Measurements from ENCODE around the gene SLC12A7. TPM values are rescaled to one million over a fixed set of nuclear protein-coding genes. Genes with fewer than 3 reads are reported as not detected.

The SLC12A7 gene
- total RNA-seq, 4 donors from 2014 or later = 87.2 to 182 (median 116) TPM

DNA sequence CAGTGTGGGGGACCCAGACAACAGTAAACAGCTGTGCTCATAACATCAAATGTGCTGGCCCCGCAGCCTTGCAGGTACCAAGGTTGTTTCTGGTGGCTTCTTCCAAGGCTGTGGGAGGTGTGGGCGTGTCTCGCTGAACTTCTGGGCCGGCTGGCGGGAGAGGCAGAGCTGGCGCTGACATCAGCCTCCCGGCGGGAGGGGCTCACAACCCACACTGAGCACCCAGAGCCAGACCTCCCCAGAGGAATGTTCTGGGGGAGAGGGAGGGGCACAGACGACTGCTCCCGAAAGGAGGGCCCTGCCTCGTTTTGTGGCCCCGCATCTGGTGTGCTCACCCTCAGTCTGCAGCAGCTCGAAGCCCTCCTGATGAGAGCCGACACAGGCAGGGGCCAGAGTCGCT, 6.9 kb upstream of the SLC12A7 start:
- peaks cover 0 to 26% (median 5%) of the 10 kb centered on the region in 4 donors for H3K4me1 ChIP-seq
- H3K27ac ChIP-seq = peak overlapping the region; percentile 25 to 82 (median 48)
- H3K36me3 ChIP-seq = no peaks in the 10 kb centered on the region
- H3K27me3 ChIP-seq = no peaks in the 10 kb centered on the region
- H3K4me3 ChIP-seq = peak overlapping the region in 1 of 4 donors; percentile 10
- DNase-seq = peak in 2 of 3 donors; percentile 79 to 83
- TF ChIP-seq POLR2A (IDR thresholded peaks at IDR 0.05) = no peak
- TF ChIP-seq, protein P1, sequence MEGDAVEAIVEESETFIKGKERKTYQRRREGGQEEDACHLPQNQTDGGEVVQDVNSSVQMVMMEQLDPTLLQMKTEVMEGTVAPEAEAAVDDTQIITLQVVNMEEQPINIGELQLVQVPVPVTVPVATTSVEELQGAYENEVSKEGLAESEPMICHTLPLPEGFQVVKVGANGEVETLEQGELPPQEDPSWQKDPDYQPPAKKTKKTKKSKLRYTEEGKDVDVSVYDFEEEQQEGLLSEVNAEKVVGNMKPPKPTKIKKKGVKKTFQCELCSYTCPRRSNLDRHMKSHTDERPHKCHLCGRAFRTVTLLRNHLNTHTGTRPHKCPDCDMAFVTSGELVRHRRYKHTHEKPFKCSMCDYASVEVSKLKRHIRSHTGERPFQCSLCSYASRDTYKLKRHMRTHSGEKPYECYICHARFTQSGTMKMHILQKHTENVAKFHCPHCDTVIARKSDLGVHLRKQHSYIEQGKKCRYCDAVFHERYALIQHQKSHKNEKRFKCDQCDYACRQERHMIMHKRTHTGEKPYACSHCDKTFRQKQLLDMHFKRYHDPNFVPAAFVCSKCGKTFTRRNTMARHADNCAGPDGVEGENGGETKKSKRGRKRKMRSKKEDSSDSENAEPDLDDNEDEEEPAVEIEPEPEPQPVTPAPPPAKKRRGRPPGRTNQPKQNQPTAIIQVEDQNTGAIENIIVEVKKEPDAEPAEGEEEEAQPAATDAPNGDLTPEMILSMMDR (IDR thresholded peaks at IDR 0.05) = no peak
- H3K9me3 ChIP-seq = no peaks in the 10 kb centered on the region

- Histone ChIP-seq H3K4me3 (no peak overlapping the region), H3K9me3 (no peaks in the 10 kb centered on the region), H3K27me3 (no peaks in the 10 kb centered on the region), H3K36me3 (no peaks in the 10 kb centered on the region), H3K4me1 (peaks cover 0 to 26% (median 5%) of the 10 kb centered on the region in 4 donors), H3K27ac (peak overlapping the region; percentile 25 to 82 (median 48))
- no peak for DNase-seq
- no peak for TF ChIP-seq POLR2A (IDR thresholded peaks at IDR 0.05)
- TF ChIP-seq, protein P1 (IDR thresholded peaks at IDR 0.05) = no peak
Measured at GRCh38 chr5:1118231-1118698, 6.4 kb upstream of the SLC12A7 start.

GRCh38 chr5:1116977-1117376, 5.1 kb upstream of the SLC12A7 start:
- Histone ChIP-seq H3K27me3 (no peaks in the 10 kb centered on the region), H3K9me3 (no peaks in the 10 kb centered on the region), H3K4me3 (no peak overlapping the region), H3K36me3 (no peaks in the 10 kb centered on the region), H3K4me1 (peaks cover 2 to 26% (median 5%) of the 10 kb centered on the region in 4 donors), H3K27ac (no peak overlapping the region)
- TF ChIP-seq, protein P1 (IDR thresholded peaks at IDR 0.05) = no peak
- TF ChIP-seq POLR2A (IDR thresholded peaks at IDR 0.05) = no peak
- no peak for DNase-seq

DNA sequence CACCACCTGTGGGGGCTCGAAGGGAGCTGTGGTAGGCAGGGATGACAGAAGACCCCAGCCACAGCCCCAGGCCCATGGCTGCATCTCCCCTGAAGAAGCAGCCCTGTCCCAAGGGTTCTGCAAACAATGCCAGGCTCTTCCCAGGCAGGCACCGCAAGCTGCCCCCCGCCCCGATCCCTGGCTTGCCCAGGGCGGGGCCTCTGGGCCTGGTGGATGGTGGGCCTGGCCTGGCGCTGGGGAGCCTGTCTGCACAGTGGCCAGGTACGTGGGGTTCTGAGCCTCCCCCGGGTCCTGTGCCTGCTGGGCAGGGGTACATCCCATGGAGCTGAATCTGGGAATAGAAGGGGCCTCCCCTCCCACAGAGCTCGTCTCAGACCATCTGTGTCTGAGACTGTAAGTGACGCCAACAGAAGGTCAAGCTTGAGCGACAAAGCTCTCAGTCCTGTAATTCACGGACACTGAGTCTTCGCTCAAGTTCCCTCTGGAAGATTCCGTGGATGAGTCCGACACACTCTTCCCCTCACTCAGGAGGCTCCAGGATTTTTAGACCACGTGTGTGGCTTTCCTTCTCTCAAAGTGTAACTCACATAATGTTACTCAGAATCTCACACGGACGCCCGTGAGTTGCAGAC, 4.4 kb upstream of the SLC12A7 start:
- H3K27me3 ChIP-seq = no peaks in the 10 kb centered on the region
- no peak for TF ChIP-seq POLR2A (IDR thresholded peaks at IDR 0.05)
- TF ChIP-seq, protein P1 (IDR thresholded peaks at IDR 0.05) = no peak
- H3K4me1 ChIP-seq = peaks cover 4 to 26% (median 7%) of the 10 kb centered on the region in 4 donors
- no peak overlapping the region for H3K4me3 ChIP-seq
- H3K36me3 ChIP-seq = no peaks in the 10 kb centered on the region
- no peaks in the 10 kb centered on the region for H3K9me3 ChIP-seq
- DNase-seq = no peak
- H3K27ac ChIP-seq = no peak overlapping the region

GRCh38 chr5:1115123-1115815, 3.4 kb upstream of the SLC12A7 start:
- H3K27me3 ChIP-seq = no peaks in the 10 kb centered on the region
- no peaks in the 10 kb centered on the region for H3K9me3 ChIP-seq
- no peak overlapping the region for H3K4me3 ChIP-seq
- H3K27ac ChIP-seq = no peak overlapping the region
- DNase-seq = no peak
- TF ChIP-seq, protein P1 (IDR thresholded peaks at IDR 0.05) = no peak
- no peak for TF ChIP-seq POLR2A (IDR thresholded peaks at IDR 0.05)
- no peaks in the 10 kb centered on the region for H3K36me3 ChIP-seq
- peaks cover 4 to 28% (median 11%) of the 10 kb centered on the region in 4 donors for H3K4me1 ChIP-seq
